ENCODE results near the gene POLA2.
"Not testable (repeated sequence)": the region's sequence is repeated elsewhere in the genome, so short reads cannot be mapped to it uniquely, and the experiment has no call there.

The POLA2 gene

GRCh38 chr11:65241692-65242091, 20.1 kb upstream of the POLA2 start:
- DNase-seq (ENCODE audit: low read depth), result no peak

- no peak for DNase-seq (ENCODE audit: low read depth)
Observed at GRCh38 chr11:65242389-65242788, 19.4 kb upstream of the POLA2 start.

GRCh38 chr11:65243797-65244196, 18.0 kb upstream of the POLA2 start:
- no peak for DNase-seq (ENCODE audit: low read depth)

DNA sequence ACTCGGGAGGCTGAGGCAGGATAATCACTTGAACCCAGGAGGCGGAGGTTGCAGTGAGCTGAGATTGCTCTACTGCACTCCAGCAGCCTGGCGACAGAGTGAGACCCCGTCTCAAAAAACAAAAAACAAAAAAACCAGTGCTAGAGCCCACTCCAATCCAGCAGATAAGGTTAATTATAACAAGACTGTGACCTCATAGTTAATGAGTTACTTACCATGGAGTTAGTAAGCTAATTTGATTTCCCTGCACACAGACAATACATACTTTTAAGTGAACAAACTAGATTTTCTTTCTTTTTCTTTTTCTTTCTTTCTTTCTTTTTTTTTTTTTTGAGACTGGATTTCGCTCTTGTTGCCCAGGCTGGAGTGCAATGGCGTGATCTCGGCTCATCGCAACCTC, 16.7 kb upstream of the POLA2 start:
- DNase-seq (ENCODE audit: low read depth), result not testable (repeated sequence)

- DNase-seq (ENCODE audit: low read depth), result no peak
Observed at GRCh38 chr11:65246506-65246905, 15.3 kb upstream of the POLA2 start.

- DNase-seq (ENCODE audit: low read depth), result not testable (repeated sequence)
Observed at GRCh38 chr11:65248184-65248710, 13.5 kb upstream of the POLA2 start.

GRCh38 chr11:65251476-65251875, 10.3 kb upstream of the POLA2 start:
- DNase-seq (ENCODE audit: low read depth), result no peak

DNA sequence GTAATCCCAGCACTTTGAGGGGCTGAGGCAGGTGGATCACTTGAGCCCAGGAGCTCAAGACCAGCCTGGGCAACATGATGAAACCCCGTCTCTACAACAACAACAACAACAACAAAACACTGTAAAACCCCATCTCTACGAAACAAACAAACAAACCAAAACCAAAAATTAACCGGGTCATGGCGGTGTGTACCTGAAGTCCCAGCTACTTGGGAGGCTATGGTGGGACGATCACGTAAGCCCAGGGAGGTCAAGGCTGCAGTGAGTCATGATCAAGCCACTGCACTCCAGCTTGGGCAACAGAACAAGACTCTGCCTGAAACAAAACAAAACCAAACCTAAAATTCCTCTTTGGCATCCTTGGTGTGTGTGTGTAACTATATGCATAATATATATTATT, 7.0 kb upstream of the POLA2 start:
- no peak for DNase-seq (ENCODE audit: low read depth)

- no peak for DNase-seq (ENCODE audit: low read depth)
Observed at GRCh38 chr11:65258988-65259387, 2.8 kb upstream of the POLA2 start.

- DNase-seq (ENCODE audit: low read depth), result no peak
Observed at GRCh38 chr11:65260302-65260701, 1.5 kb upstream of the POLA2 start.

DNA sequence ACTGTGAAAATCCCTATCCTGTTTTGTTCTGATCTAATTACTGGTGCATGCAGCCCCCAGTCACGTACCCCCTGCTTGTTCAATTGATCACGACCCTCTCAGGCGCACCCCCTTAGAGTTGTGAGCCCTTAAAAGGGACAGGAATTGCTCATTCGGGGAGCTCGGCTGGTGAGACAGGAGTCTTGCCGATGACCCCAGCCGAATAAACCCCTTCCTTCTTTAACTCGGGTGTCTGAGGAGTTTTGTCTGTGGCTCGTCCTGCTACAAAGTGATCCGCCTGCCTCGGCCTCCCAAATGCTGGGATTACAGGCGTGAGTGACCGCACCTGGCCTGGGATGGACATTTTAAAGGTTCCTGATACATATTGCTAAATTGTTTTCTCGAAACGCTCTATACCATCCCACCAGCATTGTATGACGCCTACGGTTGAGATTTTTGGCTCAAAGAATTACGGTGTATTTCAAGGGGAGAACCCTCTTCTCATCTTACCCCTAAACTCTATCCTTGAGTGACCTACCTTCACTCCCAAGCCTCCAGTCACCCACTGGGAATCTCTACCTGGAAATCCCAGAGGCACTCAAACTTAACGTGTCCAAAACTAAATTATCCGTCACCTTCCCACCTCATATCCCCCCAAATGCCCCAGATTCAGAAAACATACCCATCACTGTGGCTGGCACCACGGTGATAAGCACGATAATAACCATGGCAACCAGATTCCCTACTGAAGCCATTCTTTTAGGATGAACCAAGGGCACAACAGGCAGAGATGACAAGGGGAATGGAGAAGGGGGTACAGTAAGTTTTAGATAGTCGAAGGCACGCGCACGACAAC, 789 bp upstream of the POLA2 start:
- DNase-seq (ENCODE audit: low read depth), result no peak

GRCh38 chr11:65262381-65262680, 569 bp downstream of the POLA2 start:
- no peak for DNase-seq (ENCODE audit: low read depth)

GRCh38 chr11:65262776-65263175, 1.0 kb downstream of the POLA2 start:
- DNase-seq (ENCODE audit: low read depth), result no peak

DNA sequence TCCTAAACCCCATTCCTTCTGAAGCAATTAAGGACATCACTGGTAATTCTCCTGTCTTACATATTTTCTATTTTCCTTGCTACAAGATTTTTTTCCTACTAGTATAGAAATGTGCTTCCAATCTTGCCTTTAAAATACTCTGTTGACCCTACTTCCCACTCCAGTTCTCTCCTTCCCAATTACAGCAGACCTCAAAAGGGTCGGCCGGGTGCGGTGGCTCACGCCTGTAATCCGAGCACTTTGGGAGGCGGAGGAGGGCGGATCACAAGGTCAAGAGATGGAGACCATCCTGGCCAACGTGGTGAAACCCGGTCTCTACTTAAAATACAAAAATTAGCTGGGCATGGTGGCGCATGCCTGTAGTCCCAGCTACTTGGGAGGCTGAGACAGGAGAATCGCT, 3.0 kb downstream of the POLA2 start:
- not testable (repeated sequence) for DNase-seq (ENCODE audit: low read depth)

GRCh38 chr11:65266210-65266609, 4.4 kb downstream of the POLA2 start:
- no peak for DNase-seq (ENCODE audit: low read depth)

DNA sequence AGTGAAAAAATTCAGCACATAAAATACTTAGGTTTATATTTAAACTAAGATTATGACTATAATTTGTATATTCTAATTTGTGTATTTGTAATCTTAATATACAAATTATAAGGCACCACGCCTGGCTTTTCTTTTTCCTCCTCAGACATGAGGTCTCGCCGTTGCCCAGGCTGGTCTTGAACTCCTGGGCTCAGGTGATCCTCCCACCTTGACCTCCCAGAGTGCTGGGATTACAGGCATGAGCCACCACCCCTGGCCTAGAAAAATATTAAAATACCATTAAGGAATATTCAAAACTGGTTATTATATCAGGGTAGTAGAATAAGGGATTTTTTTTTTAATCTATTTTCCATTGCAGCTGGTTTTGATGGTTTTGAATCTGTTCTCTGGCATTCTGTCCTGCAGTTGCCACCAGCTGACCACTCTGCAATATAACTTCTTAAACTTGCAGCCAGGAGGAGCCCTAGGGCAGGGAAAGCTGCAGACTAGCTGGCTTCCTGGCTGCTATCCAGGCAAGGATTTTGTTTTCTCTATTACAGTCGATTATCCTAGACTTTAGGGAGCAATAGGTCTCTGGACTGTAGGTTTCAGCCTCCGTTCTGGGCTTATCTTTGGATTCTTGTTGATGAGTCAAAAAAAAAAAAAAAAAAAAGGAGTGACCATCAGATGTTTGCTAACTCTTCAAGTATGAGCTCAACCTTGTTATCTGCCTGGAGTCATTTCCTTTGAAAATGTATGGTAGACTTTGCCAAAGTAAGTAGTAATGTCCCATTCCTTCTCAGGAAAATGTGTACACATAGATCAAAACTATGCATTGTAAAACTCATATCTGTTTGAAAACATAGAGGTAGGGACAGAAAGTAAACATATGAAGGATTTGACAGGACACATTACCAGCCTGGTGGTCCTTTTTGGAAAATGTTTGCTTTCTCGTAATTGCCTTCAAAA, 13.2 kb downstream of the POLA2 start:
- no peak for DNase-seq (ENCODE audit: low read depth)

DNA sequence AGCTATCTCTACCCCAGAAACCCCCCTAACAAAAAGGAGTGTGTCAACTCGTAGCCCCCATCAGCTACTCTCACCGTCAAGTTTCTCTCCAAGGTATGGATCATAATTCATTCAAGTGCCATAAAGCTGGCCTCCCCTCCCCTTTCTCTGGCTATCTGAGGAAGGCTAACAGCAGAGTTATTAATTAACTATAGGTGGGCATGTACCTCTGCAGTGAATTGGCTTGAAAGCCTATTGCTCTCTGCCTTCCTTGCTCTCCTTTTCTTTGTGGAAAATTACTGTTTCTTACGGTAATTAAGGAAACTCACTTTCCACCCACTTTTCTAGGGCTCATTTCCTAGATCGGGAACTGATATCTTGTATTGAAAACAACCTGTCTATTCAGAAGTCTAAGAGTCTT, 14.1 kb downstream of the POLA2 start:
- DNase-seq (ENCODE audit: low read depth), result no peak

GRCh38 chr11:65277631-65278277, 16.0 kb downstream of the POLA2 start:
- DNase-seq (ENCODE audit: low read depth), result no peak

- no peak for DNase-seq (ENCODE audit: low read depth)
Observed at GRCh38 chr11:65278356-65278755, 16.6 kb downstream of the POLA2 start.

DNA sequence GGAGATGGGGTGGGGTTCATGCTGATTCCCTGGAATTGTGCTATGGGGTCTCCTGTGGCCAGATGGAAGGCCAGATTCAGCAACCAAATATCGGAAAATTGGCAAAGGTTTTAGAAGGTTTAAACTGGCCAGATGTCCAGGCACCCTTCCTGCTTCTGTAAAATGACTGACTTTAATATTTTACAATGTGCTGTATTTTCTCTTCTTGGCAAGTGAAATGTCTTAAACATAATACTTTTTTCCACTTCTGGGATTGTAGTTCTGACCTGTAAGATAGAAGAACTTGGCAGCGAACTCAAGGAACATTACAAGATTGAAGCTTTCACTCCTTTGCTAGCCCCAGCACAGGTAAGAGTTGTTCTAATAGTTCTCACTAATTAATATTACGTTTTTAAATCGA, 17.5 kb downstream of the POLA2 start:
- no peak for DNase-seq (ENCODE audit: low read depth)

DNA sequence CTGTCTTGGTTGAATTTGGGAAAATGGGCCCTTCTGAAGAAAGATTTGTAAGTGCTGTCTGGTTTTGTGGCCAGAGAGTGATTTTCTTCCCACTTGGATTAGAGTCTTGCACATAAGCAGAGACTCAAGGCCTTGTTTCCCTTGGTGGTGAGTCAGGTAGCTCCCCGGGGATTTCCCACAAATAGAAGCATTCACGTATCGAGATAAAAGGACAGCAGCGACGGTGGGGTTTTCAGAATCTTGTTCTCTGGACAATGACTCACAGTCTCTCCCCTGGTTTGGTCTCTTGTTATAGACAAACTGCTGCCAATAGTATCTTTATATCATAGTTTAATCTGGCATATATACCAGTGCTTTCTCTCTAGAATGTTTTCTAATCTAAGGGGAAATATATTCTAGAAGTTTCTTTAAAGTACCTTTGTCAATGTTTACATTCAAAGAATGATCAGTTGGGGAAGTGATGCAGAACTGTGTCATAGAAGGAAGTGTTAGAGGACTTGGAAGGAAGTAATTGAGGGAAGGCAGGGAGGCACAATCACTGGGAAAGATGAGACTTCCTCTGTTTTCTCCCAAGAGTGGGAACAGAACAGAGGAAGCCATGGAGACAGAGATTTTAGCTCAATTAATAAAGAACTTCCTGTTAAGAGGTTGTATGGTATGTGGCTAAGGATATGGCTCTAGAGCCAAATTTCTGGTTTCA, 18.1 kb downstream of the POLA2 start:
- DNase-seq (ENCODE audit: low read depth), result peak; percentile 5

DNA sequence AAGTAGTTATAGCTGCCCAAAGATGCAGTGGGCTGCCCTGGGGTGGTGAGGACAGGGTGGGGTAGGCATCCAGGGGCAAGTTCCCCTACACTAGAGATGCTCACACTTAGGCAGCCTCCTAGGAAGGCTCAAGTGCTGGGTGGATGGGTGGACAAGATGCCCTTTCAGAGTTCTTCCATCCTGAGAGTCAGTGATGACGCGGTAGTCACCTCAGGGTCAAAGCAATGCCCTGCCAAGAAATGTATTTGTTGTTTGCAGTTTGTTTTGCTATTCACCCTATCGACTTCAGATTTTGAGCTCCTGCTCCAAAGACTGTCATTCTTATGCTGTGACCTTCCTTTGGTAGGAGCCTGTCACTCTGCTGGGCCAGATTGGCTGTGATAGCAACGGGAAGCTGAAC, 18.9 kb downstream of the POLA2 start:
- DNase-seq (ENCODE audit: low read depth), result no peak

Measured in stimulated activated CD8-positive, alpha-beta memory T cell treated with anti-CD3 and anti-CD28 coated beads, Interleukin-15, amount 100 ng/mL, for 1 hour (primary cell).